Activated CD8-positive, alpha-beta memory T cell treated with anti-CD3 and anti-CD28 coated beads for 4 hours (primary cell): ENCODE measurements around the gene AOPEP.
"Not testable (repeated sequence)": the region's sequence is repeated elsewhere in the genome, so short reads cannot be mapped to it uniquely, and the experiment has no call there.

Experiments
- DNase-seq, 2 donors: peaks; one replicate each; pipeline ENCODE4 v3.0.0-alpha.2; 2020; ENCODE audit warnings: low read depth in 2 of 2

Gene AOPEP

GRCh38 chr9:94961870-94962269, 235.4 kb downstream of the AOPEP start:
- DNase-seq, result no peak

GRCh38 chr9:94965631-94966030, 239.1 kb downstream of the AOPEP start:
- not testable (repeated sequence) for DNase-seq

GRCh38 chr9:94966046-94966445, 239.5 kb downstream of the AOPEP start:
- DNase-seq, result not testable (repeated sequence)

GRCh38 chr9:94967482-94967881, 241.0 kb downstream of the AOPEP start:
- DNase-seq, result no peak

- no peak for DNase-seq
These were observed 245.1 kb downstream of the AOPEP start for GRCh38 chr9:94971378-94972131.

GRCh38 chr9:94973451-94973941, 247.0 kb downstream of the AOPEP start:
- no peak for DNase-seq

GRCh38 chr9:94974154-94974879, 247.8 kb downstream of the AOPEP start:
- DNase-seq, result no peak

GRCh38 chr9:94975480-94975879, 249.0 kb downstream of the AOPEP start:
- no peak for DNase-seq

GRCh38 chr9:94976077-94976476, 249.6 kb downstream of the AOPEP start:
- no peak for DNase-seq

GRCh38 chr9:94977416-94977815, 250.9 kb downstream of the AOPEP start:
- no peak for DNase-seq

GRCh38 chr9:94979904-94980507, 253.5 kb downstream of the AOPEP start:
- DNase-seq, result no peak

GRCh38 chr9:94980947-94981722, 254.6 kb downstream of the AOPEP start:
- DNase-seq, result no peak

- no peak for DNase-seq
These were observed 255.2 kb downstream of the AOPEP start for GRCh38 chr9:94981723-94982090.

- DNase-seq, result no peak
These were observed 255.7 kb downstream of the AOPEP start for GRCh38 chr9:94982211-94982610.

GRCh38 chr9:94983552-94983951, 257.1 kb downstream of the AOPEP start:
- DNase-seq, result no peak

GRCh38 chr9:94984891-94985476, 258.5 kb downstream of the AOPEP start:
- no peak for DNase-seq

- no peak for DNase-seq
These were observed 259.1 kb downstream of the AOPEP start for GRCh38 chr9:94985649-94986048.

GRCh38 chr9:94987731-94988130, 261.2 kb downstream of the AOPEP start:
- DNase-seq, result no peak

- no peak for DNase-seq
These were observed 264.5 kb downstream of the AOPEP start for GRCh38 chr9:94990897-94991561.

- DNase-seq, result no peak
These were observed 265.7 kb downstream of the AOPEP start for GRCh38 chr9:94991961-94992907.
